C4-2B (cell line): Measurements from ENCODE around the gene LRRC57.

Source experiments
- H3K27ac ChIP-seq: fragments of 450-650 bp; 2 replicates; pipeline ENCODE4 v1.5.1; 2017
- ZFX ChIP-seq: fragments of 450-650 bp; IDR thresholded peaks from 2 replicates; pipeline ENCODE4 v1.6.1; 2017
- TF ChIP-seq, protein P1 (sequence below): fragments of 450-650 bp; conservative IDR thresholded peaks from 2 replicates; pipeline ENCODE4 v1.5.1; 2017; ENCODE audit warnings: mild to moderate bottlenecking

LRRC57 gene

DNA sequence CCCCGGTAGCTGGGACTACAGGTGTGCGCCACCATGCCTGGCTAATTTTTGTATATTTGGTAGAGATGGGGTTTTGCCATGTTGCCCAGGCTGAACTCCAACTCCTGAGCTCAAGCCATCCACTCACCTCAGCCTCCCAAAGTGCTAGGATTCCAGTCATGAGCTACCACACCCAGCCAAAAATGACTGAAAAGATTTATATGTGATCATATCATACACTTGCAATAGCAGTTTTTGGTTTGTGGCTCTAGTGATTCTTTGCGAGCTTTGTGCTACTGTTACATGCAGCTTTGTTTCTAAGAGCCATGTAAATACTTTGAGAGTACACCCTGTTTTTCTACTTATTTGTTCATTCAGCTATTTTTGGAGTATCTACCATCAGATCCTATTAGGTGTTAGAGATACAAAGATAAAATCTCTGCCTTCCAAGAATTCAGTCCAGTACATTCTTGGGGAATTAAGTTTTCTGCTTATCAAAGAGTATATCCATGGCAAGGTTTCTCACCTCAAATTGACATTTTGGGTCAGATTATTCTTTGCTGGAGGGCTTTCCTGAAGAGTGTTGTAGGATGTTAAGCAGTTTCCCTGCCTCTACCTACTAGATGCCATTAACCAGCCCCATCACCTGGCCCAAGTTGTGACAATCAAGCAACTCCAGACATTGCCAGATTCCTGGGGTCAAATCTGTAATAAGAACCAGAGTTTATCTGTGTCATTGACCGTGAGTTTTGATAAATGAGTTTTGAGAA is 38.2 kb downstream of the LRRC57 start:
- TF ChIP-seq, protein P1, sequence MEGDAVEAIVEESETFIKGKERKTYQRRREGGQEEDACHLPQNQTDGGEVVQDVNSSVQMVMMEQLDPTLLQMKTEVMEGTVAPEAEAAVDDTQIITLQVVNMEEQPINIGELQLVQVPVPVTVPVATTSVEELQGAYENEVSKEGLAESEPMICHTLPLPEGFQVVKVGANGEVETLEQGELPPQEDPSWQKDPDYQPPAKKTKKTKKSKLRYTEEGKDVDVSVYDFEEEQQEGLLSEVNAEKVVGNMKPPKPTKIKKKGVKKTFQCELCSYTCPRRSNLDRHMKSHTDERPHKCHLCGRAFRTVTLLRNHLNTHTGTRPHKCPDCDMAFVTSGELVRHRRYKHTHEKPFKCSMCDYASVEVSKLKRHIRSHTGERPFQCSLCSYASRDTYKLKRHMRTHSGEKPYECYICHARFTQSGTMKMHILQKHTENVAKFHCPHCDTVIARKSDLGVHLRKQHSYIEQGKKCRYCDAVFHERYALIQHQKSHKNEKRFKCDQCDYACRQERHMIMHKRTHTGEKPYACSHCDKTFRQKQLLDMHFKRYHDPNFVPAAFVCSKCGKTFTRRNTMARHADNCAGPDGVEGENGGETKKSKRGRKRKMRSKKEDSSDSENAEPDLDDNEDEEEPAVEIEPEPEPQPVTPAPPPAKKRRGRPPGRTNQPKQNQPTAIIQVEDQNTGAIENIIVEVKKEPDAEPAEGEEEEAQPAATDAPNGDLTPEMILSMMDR: no peak
- TF ChIP-seq ZFX: no peak
- H3K27ac ChIP-seq: no peak overlapping the region

DNA sequence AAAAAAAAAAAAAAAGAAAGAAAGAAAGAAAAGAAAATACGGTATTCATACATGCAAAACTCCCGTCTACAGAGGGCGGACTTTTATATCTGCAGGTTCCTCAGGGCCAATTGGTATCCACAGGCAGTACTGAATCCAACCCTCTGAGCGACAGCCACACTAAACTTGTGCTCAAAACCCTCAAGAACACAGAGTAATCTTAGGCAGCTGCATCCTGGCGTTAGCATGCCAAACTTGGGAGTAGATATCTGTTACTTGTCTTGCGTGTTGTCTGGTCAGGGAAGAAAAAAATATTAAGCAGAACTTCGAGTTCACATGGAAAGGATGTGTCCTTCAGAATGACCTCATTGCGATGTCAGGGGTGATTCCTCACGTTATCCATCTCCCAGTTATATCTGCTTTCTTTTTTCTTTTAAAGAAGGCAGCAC is 40.3 kb downstream of the LRRC57 start:
- TF ChIP-seq, protein P1: no peak
- no peak for TF ChIP-seq ZFX
- no peak overlapping the region for H3K27ac ChIP-seq

GRCh38 chr15:42507514-42507913 is 41.1 kb downstream of the LRRC57 start:
- TF ChIP-seq, protein P1: no peak
- no peak for TF ChIP-seq ZFX
- H3K27ac ChIP-seq: no peak overlapping the region

DNA sequence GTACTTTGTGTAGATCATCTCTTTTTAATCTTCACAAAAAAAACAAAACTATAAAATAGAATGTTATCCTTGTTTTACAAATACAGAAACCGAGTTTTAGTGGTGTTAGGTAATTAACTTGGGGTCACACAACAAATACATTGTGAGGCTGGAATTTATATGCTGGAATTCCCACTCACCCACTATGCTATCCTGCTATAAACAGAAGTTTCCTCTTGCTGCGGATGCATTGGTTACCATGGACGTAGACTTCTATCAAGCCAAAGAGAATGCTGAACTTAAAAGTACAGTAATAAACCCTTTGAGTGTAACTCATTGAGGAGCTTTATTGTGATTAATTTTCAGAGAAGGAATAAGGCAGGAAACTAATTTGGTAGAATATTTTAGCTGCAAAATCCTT is 44.0 kb downstream of the LRRC57 start:
- no peak for TF ChIP-seq ZFX
- TF ChIP-seq, protein P1: no peak
- no peak overlapping the region for H3K27ac ChIP-seq

GRCh38 chr15:42503825-42504224 is 44.8 kb downstream of the LRRC57 start:
- TF ChIP-seq ZFX: no peak
- TF ChIP-seq, protein P1: no peak
- H3K27ac ChIP-seq: no peak overlapping the region

DNA sequence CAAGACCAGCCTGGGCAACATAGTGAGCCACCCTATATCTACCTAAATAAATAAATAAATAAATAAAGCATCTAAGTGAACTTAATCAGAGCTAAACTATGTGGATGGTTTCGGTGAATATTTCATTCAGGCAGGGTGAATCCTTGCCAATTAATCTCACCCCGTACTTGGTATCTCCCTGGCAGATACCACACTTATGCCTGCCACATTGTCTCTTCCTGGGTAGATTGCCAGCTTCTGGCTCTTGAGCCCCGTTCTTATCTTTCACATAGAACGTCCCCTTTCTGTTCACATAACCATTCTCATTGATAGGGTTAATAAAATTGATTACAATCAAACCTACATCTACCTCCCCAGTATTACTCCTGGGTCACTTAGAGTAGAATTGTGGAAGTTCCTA is 46.1 kb downstream of the LRRC57 start:
- H3K27ac ChIP-seq: no peak overlapping the region
- no peak for TF ChIP-seq ZFX
- TF ChIP-seq, protein P1: no peak

- no peak overlapping the region for H3K27ac ChIP-seq
- TF ChIP-seq, protein P1: no peak
- no peak for TF ChIP-seq ZFX
These were observed 48.6 kb downstream of the LRRC57 start for GRCh38 chr15:42499858-42500609.
